ENCODE data around the gene INPP5D.

Gene INPP5D

DNA sequence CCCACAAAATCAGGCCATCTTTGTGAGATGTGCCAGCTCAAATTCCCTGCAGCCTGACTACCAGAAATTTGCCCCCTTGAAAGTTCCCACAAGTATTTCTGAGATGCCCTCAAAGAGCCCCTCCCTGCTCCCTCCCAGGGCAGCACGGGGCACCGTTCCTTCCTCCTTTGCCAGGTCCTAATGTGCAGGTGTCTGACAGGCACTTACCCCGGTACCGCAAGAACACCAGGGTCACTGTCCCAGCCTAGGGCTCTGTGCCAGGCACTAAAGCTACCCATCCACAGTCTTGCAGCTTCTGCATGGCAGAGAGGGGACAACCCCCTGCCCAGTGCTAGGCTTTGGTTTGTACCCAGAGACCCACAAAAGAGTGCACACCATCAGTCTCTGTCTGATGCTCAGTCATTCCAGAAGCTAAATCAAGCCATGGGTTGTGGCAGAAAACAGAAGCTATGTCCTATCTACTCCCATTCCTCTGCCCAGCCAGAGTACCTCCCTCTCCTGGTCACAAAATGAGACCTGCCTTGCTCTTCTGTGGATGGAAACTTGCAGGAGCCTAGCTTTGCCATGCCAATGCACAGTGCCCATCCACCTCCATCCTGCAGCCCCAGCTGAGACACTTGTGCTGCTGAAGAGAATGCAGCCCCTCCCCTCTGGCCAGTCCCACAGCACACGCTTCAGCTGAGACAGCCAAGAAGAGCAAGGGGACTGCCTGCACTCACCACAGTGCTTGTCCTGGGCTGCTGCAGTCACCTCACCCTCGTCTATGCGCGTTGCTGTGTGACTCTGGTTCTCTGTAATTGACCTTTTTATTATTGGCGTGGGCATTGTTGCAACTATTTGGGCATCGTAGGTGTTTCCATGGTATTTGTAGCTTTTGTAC is 48.7 kb downstream of the INPP5D start:
- Histone ChIP-seq H3K14ac (ENCODE audit: low read length) (no peak overlapping the region), H2BK5ac (ENCODE audit: low read length) (no peak overlapping the region), H3K4me3 (ENCODE audit: low read length in 2 of 2) (no peak overlapping the region), H3K4me2 (ENCODE audit: insufficient read depth, low read length, poor library complexity, severe bottlenecking) (no peak overlapping the region), H3K4me1 (ENCODE audit: control insufficient read depth in 2 of 2, insufficient read depth in 1 of 2, low read depth in 1 of 2, low read length in 2 of 2) (peaks cover 0 to 1% of the 10 kb centered on the region in 2 donors), H2AK5ac (ENCODE audit: low read depth, low read length) (no peak overlapping the region), H3K79me1 (ENCODE audit: low read depth, low read length) (no peaks in the 10 kb centered on the region), H3K36me3 (replicated peaks in 1 of 2; ENCODE audit: control insufficient read depth in 2 of 2, insufficient read depth in 2 of 2, low read length in 2 of 2) (no peaks in the 10 kb centered on the region), H3K4ac (ENCODE audit: low read length) (no peak overlapping the region), H3K27ac (replicated peaks; ENCODE audit: low read length) (no peak overlapping the region), H3K9me3 (replicated peaks in 1 of 2; ENCODE audit: control insufficient read depth in 2 of 2, insufficient read depth in 1 of 2, low read depth in 1 of 2, low read length in 2 of 2) (no peaks in the 10 kb centered on the region), H2AFZ (ENCODE audit: low read length) (no peak overlapping the region), H3K27me3 (ENCODE audit: control insufficient read depth in 3 of 3, insufficient read depth in 3 of 3, low read depth in 1 of 3, low read length in 3 of 3) (no peaks in the 10 kb centered on the region), H4K91ac (ENCODE audit: low read depth, low read length, poor library complexity) (no peak overlapping the region), H3K9ac (ENCODE audit: low read depth, low read length, poor library complexity) (no peak overlapping the region), H3K23ac (ENCODE audit: low read depth, low read length, poor library complexity) (no peak overlapping the region), H3K18ac (ENCODE audit: low read length) (no peak overlapping the region), H4K8ac (ENCODE audit: low read depth, low read length) (no peak overlapping the region), H2BK12ac (ENCODE audit: low read length) (no peak overlapping the region), H2BK120ac (ENCODE audit: low read depth, low read length) (no peak overlapping the region), H2BK15ac (ENCODE audit: low read length) (no peak overlapping the region)
- DNase-seq (ENCODE audit: low spot score), result no peak
- no CpG with 5 or more reads among the region's 10 CpGs for WGBS, 2 donors (ENCODE audit: extremely low coverage in 2 of 2, insufficient read length in 2 of 2, insufficient replicate concordance in 1 of 2)

DNA sequence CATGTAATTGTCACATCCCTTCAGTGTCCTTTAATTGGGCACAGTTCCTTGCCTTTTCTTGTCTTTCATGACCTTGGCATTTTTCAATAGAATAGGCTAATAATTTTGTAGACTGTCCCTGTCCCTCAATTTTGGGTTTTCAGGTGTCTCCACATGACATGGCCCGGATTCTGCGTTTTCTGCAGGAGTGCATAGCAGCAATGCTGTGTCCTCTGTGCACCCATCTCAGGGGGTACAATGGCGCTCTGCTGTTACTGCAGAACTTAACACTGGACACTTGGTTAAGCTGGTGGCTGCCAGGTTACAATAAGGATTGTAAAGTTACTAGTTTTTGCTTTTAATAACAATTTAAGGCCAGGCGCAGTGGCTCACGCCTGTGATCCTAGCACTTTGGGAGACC is 51.3 kb downstream of the INPP5D start:
- Histone ChIP-seq H3K79me1 (ENCODE audit: low read depth, low read length) (no peaks in the 10 kb centered on the region), H3K18ac (ENCODE audit: low read length) (no peak overlapping the region), H3K9ac (ENCODE audit: low read depth, low read length, poor library complexity) (no peak overlapping the region), H2BK120ac (ENCODE audit: low read depth, low read length) (no peak overlapping the region), H3K4me2 (ENCODE audit: insufficient read depth, low read length, poor library complexity, severe bottlenecking) (no peak overlapping the region), H2BK15ac (ENCODE audit: low read length) (no peak overlapping the region), H3K23ac (ENCODE audit: low read depth, low read length, poor library complexity) (no peak overlapping the region), H2BK5ac (ENCODE audit: low read length) (no peak overlapping the region), H2BK12ac (ENCODE audit: low read length) (no peak overlapping the region), H3K4ac (ENCODE audit: low read length) (no peak overlapping the region), H3K9me3 (replicated peaks in 1 of 2; ENCODE audit: control insufficient read depth in 2 of 2, insufficient read depth in 1 of 2, low read depth in 1 of 2, low read length in 2 of 2) (no peaks in the 10 kb centered on the region), H2AFZ (ENCODE audit: low read length) (no peak overlapping the region), H3K14ac (ENCODE audit: low read length) (no peak overlapping the region), H3K4me1 (ENCODE audit: control insufficient read depth in 2 of 2, insufficient read depth in 1 of 2, low read depth in 1 of 2, low read length in 2 of 2) (peaks cover 0 to 1% of the 10 kb centered on the region in 2 donors), H3K4me3 (ENCODE audit: low read length in 2 of 2) (no peak overlapping the region), H3K27me3 (ENCODE audit: control insufficient read depth in 3 of 3, insufficient read depth in 3 of 3, low read depth in 1 of 3, low read length in 3 of 3) (peaks cover 0 to 3% (median 0%) of the 10 kb centered on the region in 3 experiments), H4K8ac (ENCODE audit: low read depth, low read length) (no peak overlapping the region), H4K91ac (ENCODE audit: low read depth, low read length, poor library complexity) (no peak overlapping the region), H3K27ac (replicated peaks; ENCODE audit: low read length) (no peak overlapping the region), H3K36me3 (replicated peaks in 1 of 2; ENCODE audit: control insufficient read depth in 2 of 2, insufficient read depth in 2 of 2, low read length in 2 of 2) (no peaks in the 10 kb centered on the region), H2AK5ac (ENCODE audit: low read depth, low read length) (no peak overlapping the region)
- WGBS, 2 donors (ENCODE audit: extremely low coverage in 2 of 2, insufficient read length in 2 of 2, insufficient replicate concordance in 1 of 2), result no CpG with 5 or more reads among the region's 5 CpGs
- DNase-seq (ENCODE audit: low spot score), result no peak

DNA sequence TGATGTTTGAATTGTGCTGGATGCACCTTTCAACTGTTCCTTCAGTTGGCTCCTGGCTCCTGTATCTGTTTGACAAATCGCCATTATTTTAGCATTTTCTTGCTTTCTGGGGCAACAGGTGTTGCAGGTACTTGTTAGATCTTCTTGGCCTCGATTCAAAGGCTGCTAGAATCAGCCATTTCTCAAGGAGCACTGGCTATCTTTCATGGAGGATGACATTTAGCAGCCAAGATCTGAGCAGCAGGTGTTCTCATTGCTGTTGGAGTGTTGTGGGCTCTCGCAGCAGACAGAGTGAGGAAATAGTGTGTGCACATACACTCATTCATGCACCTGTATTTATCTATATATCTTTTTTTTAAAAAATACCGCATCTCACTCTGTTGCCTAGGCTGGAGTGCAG is 52.2 kb downstream of the INPP5D start:
- H3K27me3 ChIP-seq (ENCODE audit: control insufficient read depth in 3 of 3, insufficient read depth in 3 of 3, low read depth in 1 of 3, low read length in 3 of 3), result peaks cover 0 to 3% (median 0%) of the 10 kb centered on the region in 3 experiments
- H2BK15ac ChIP-seq (ENCODE audit: low read length), result no peak overlapping the region
- H3K4me1 ChIP-seq (ENCODE audit: control insufficient read depth in 2 of 2, insufficient read depth in 1 of 2, low read depth in 1 of 2, low read length in 2 of 2), result peaks cover 0 to 1% of the 10 kb centered on the region in 2 donors
- H3K18ac ChIP-seq (ENCODE audit: low read length), result no peak overlapping the region
- no CpG with 5 or more reads among the region's 4 CpGs for WGBS, 2 donors (ENCODE audit: extremely low coverage in 2 of 2, insufficient read length in 2 of 2, insufficient replicate concordance in 1 of 2)
- H2BK120ac ChIP-seq (ENCODE audit: low read depth, low read length), result no peak overlapping the region
- H3K23ac ChIP-seq (ENCODE audit: low read depth, low read length, poor library complexity), result no peak overlapping the region
- no peak overlapping the region for H2BK12ac ChIP-seq (ENCODE audit: low read length)
- H4K91ac ChIP-seq (ENCODE audit: low read depth, low read length, poor library complexity), result no peak overlapping the region
- no peak overlapping the region for H2AK5ac ChIP-seq (ENCODE audit: low read depth, low read length)
- no peaks in the 10 kb centered on the region for H3K36me3 ChIP-seq (replicated peaks in 1 of 2; ENCODE audit: control insufficient read depth in 2 of 2, insufficient read depth in 2 of 2, low read length in 2 of 2)
- H2AFZ ChIP-seq (ENCODE audit: low read length), result no peak overlapping the region
- no peak overlapping the region for H3K14ac ChIP-seq (ENCODE audit: low read length)
- no peak overlapping the region for H3K4ac ChIP-seq (ENCODE audit: low read length)
- DNase-seq (ENCODE audit: low spot score), result no peak
- no peaks in the 10 kb centered on the region for H3K79me1 ChIP-seq (ENCODE audit: low read depth, low read length)
- no peak overlapping the region for H3K27ac ChIP-seq (replicated peaks; ENCODE audit: low read length)
- H2BK5ac ChIP-seq (ENCODE audit: low read length), result no peak overlapping the region
- H3K4me3 ChIP-seq (ENCODE audit: low read length in 2 of 2), result no peak overlapping the region
- no peak overlapping the region for H3K4me2 ChIP-seq (ENCODE audit: insufficient read depth, low read length, poor library complexity, severe bottlenecking)
- no peak overlapping the region for H3K9ac ChIP-seq (ENCODE audit: low read depth, low read length, poor library complexity)
- no peaks in the 10 kb centered on the region for H3K9me3 ChIP-seq (replicated peaks in 1 of 2; ENCODE audit: control insufficient read depth in 2 of 2, insufficient read depth in 1 of 2, low read depth in 1 of 2, low read length in 2 of 2)
- H4K8ac ChIP-seq (ENCODE audit: low read depth, low read length), result peak overlapping the region; percentile 77

DNA sequence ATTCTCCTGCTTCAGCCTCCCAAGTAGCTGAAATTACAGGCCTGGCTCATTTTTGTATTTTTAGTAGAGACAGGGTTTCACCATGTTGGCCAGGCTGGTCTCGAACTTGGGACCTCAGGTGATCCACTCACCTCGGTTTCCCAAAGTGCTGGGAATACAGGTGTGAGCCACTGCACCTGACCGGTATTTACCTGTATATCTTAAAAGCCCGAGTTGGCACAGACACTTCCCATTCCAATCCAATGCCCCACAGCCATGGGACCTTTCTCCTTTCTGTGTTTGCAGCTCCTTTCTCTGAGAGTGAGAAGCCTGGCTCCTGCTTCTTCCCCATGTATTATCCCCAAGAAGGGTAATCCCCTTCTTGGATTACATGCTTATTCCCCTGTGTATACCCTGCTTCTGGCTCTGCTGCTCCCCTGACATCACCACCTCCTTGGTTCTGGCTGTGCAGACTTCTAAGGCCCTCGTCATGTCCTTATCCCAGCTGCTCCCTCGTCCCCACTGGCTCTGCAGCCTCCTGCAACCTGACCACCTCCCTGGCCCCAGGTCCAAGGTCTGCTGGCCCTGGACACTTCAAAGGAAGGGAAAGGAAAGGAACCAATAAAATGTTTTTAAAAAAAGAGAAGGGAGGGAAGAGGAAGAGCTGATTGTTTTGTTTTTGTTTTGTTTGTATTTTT is 52.8 kb downstream of the INPP5D start:
- Histone ChIP-seq H3K23ac (ENCODE audit: low read depth, low read length, poor library complexity) (no peak overlapping the region), H3K9ac (ENCODE audit: low read depth, low read length, poor library complexity) (no peak overlapping the region), H3K36me3 (replicated peaks in 1 of 2; ENCODE audit: control insufficient read depth in 2 of 2, insufficient read depth in 2 of 2, low read length in 2 of 2) (no peaks in the 10 kb centered on the region), H4K91ac (ENCODE audit: low read depth, low read length, poor library complexity) (no peak overlapping the region), H3K9me3 (replicated peaks in 1 of 2; ENCODE audit: control insufficient read depth in 2 of 2, insufficient read depth in 1 of 2, low read depth in 1 of 2, low read length in 2 of 2) (no peaks in the 10 kb centered on the region), H2BK12ac (ENCODE audit: low read length) (no peak overlapping the region), H3K18ac (ENCODE audit: low read length) (no peak overlapping the region), H2BK120ac (ENCODE audit: low read depth, low read length) (no peak overlapping the region), H2BK5ac (ENCODE audit: low read length) (no peak overlapping the region), H3K4ac (ENCODE audit: low read length) (no peak overlapping the region), H3K4me2 (ENCODE audit: insufficient read depth, low read length, poor library complexity, severe bottlenecking) (no peak overlapping the region), H2BK15ac (ENCODE audit: low read length) (no peak overlapping the region), H3K4me3 (ENCODE audit: low read length in 2 of 2) (no peak overlapping the region), H4K8ac (ENCODE audit: low read depth, low read length) (no peak overlapping the region), H2AFZ (ENCODE audit: low read length) (no peak overlapping the region), H3K4me1 (ENCODE audit: control insufficient read depth in 2 of 2, insufficient read depth in 1 of 2, low read depth in 1 of 2, low read length in 2 of 2) (peaks cover 0 to 1% of the 10 kb centered on the region in 2 donors), H3K14ac (ENCODE audit: low read length) (no peak overlapping the region), H3K79me1 (ENCODE audit: low read depth, low read length) (peaks cover 2% of the 10 kb centered on the region), H2AK5ac (ENCODE audit: low read depth, low read length) (no peak overlapping the region), H3K27me3 (ENCODE audit: control insufficient read depth in 3 of 3, insufficient read depth in 3 of 3, low read depth in 1 of 3, low read length in 3 of 3) (peaks cover 0 to 3% (median 0%) of the 10 kb centered on the region in 3 experiments), H3K27ac (replicated peaks; ENCODE audit: low read length) (no peak overlapping the region)
- WGBS, 2 donors (ENCODE audit: extremely low coverage in 2 of 2, insufficient read length in 2 of 2, insufficient replicate concordance in 1 of 2), result no CpG with 5 or more reads among the region's 6 CpGs
- DNase-seq (ENCODE audit: low spot score), result no peak

Data from neuronal stem cell (in vitro differentiated cells).